Measurements from ENCODE around the gene HBG2.
"Not testable (repeated sequence)": the region's sequence is repeated elsewhere in the genome, so short reads cannot be mapped to it uniquely, and the experiment has no call there.

Gene HBG2

DNA sequence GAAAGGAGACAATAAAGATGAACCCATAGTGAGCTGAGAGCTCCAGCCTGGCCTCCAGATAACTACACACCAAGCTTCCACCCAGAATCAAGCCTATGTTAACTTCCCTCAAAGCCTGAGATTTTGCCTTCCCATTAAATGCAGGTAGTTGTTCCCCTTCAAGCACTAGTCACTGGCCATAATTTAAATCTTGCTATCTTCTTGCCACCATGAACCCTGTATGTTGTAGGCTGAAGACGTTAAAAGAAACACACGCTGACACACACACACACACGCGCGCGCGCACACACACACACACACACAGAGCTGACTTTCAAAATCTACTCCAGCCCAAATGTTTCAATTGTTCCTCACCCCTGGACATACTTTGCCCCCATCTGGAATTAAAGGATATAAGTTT lies 6.1 kb downstream of the HBG2 start:
- not testable (repeated sequence) for H3K27me3 Mint-ChIP-seq; DNase-seq; H3K36me3 Mint-ChIP-seq (ENCODE audit: low read depth); H3K4me1 Mint-ChIP-seq; H3K9me3 Mint-ChIP-seq; H3K27ac Mint-ChIP-seq; H3K4me3 Mint-ChIP-seq; ATAC-seq

DNA sequence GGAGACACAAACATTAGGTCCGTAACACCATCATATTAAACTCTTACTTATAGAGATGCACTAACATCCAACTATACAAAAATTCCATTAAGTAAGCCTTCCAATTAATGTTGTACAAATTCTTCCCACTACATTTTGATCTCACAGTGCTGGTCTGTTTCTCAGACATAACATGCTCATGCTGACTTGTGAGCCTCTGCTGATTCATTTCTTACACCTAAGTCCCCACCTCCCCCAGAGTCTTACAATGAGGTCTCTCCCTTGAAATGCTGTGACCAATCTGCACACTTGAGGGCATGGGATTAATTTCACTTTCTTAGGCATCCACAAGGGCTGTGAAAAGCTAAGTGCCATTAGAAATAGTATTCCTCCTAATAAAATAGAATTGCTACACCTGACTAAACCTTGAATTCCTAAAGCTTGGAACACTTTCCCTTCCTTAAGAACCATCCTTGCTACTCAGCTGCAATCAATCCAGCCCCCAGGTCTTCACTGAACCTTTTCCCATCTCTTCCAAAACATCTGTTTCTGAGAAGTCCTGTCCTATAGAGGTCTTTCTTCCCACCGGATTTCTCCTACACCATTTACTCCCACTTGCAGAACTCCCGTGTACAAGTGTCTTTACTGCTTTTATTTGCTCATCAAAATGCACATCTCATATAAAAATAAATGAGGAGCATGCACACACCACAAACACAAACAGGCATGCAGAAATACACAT lies 6.9 kb downstream of the HBG2 start:
- Mint-ChIP-seq H3K4me3 (no peak overlapping the region), H3K27ac (no peak overlapping the region), H3K9me3 (no peaks in the 10 kb centered on the region), H3K27me3 (peaks cover 3% of the 10 kb centered on the region), H3K4me1 (no peaks in the 10 kb centered on the region), H3K36me3 (ENCODE audit: low read depth) (no peaks in the 10 kb centered on the region)
- no peak for ATAC-seq
- DNase-seq = no peak

DNA sequence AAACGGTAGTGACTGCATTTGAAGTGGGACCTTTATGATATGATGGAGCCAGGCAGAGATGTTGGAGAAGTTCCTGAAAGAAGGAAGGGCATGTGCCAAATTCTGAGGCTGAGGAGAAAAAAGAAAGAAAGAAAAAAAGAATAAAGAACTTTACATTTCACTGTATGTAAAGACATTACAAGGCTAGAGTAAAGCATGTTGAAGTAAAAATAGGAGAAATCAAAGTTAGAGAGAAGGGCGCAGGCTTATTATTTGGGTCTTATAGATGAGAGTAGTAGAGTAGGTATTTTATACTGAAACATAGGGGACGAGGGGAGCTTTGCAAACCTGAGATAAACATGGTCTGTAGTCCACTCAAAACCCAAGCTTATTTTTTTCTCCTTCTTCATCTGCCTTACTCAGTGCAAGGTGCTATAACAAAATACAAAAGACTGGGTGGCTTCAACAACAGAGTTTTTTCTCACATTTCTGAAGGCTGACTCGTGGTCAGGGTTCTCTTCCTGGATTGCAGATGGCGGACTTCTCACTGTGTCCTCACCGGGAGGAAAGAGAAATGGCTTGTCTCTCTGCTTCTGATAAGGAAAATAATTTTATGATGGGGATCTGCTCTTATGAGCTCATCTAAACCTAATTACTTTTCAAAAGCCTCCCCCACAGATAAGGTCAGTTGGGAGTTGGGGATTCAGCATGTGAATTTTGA lies 7.7 kb downstream of the HBG2 start:
- H3K36me3 Mint-ChIP-seq (ENCODE audit: low read depth) = no peaks in the 10 kb centered on the region
- H3K4me1 Mint-ChIP-seq = no peaks in the 10 kb centered on the region
- H3K27ac Mint-ChIP-seq = no peak overlapping the region
- H3K27me3 Mint-ChIP-seq = peaks cover 3% of the 10 kb centered on the region
- H3K9me3 Mint-ChIP-seq = no peaks in the 10 kb centered on the region
- H3K4me3 Mint-ChIP-seq = no peak overlapping the region
- ATAC-seq (no peak), DNase-seq (no peak)

DNA sequence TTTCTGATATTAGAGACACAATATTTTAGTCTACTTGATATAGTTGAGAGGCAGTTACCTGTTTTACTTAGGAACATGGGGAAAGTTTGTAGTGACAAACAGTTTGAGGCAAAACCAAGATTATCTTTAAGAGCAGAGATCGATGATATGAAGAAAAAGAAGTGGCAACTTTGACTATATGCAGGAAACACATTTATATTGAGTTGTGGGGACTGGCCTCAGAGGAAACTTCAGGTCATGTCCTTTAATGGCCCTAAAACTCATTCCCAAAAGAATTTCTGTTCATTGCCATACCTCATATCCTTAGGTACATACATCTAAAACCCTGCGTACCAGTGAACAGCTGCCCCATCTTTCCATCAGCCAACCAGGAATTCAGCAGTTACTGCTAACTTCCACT lies 9.4 kb downstream of the HBG2 start:
- Mint-ChIP-seq H3K36me3 (ENCODE audit: low read depth) (no peaks in the 10 kb centered on the region), H3K4me3 (no peak overlapping the region), H3K27me3 (peaks cover 3% of the 10 kb centered on the region), H3K9me3 (no peaks in the 10 kb centered on the region), H3K27ac (no peak overlapping the region), H3K4me1 (no peaks in the 10 kb centered on the region)
- no peak for DNase-seq
- ATAC-seq = no peak

DNA sequence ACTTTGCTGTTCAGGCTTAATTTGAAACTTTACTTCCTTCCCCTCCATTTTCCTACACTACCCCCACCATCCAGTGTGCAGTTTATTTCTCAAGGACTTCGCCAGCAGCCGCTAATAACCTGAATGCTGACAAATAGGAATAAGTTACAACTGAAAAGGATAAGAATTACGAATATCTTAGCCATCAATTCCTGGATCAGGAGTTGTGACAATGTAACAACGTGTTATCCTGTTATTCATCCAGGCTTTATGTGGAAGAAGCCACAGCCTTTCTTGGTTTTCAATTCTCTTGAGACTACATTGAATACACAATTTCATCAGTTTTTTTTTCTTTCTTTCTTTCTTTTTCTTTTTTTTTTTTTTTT lies 10.8 kb downstream of the HBG2 start:
- H3K27me3 Mint-ChIP-seq = peaks cover 3% of the 10 kb centered on the region
- no peaks in the 10 kb centered on the region for H3K36me3 Mint-ChIP-seq (ENCODE audit: low read depth)
- H3K4me3 Mint-ChIP-seq = no peak overlapping the region
- H3K4me1 Mint-ChIP-seq = no peaks in the 10 kb centered on the region
- DNase-seq (no peak), ATAC-seq (no peak)
- no peaks in the 10 kb centered on the region for H3K9me3 Mint-ChIP-seq
- no peak overlapping the region for H3K27ac Mint-ChIP-seq

DNA sequence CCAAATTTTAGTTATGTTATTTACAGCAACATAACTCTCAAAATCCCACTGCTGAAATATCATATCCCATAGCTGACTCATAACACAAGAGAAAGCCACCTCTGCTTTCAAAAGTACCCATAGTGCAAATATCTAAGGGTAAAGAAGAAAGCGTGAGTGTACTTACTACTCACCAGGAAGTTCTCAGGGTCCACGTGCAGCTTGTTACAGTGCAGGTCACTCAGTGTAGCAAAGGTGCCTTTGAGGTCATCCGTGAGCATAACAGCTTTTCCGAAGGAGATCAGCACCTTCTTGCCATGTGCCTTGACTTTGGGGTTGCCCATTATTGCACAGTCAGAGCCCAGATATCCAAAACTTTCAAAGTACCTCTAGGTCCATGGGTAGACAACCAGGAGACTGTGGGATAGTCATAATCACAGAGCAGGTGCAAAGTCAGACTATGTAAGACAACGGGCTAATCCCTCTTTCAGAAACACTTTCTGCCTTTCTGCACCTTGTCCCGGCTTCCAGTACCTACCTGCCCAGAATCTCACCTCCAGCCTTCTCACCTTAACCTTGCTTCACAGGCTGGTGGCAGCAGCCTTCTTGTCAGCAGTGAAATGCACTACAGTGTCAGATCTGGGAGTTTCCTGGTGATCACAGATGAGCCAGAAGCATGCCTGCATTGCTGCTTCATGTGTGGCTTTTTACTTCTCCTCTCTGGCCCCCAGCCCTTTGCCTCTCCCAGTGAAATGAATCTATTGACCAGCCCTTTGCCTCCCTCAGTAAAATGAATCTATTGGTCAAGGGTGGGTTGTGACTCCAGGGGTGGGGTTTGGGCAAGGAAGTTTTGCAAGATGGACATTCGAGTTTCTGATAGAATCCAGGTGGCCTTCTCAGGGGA lies 11.4 kb downstream of the HBG2 start:
- Mint-ChIP-seq H3K27me3 (peaks cover 3% of the 10 kb centered on the region), H3K27ac (no peak overlapping the region), H3K36me3 (ENCODE audit: low read depth) (no peaks in the 10 kb centered on the region), H3K4me3 (no peak overlapping the region), H3K4me1 (no peaks in the 10 kb centered on the region), H3K9me3 (no peaks in the 10 kb centered on the region)
- ATAC-seq (no peak), DNase-seq (no peak)

DNA sequence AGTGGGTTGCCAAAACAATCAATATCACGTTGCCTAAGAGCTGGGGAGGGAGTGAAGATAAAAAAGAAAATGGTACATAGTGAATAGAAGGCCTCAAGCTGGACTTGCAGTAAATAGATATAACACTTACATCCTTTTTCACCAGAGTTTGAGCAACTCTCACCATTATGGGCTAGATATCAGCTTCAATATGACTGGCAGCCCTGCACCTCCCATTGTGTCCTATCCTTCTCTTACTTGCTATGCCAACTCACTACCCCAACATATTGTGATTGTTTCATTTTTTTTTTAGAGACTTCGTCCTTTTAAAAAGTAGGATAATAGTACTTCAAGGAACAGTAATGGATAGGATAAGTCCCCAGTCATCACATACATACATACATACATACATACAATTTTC lies 12.4 kb downstream of the HBG2 start:
- no peak overlapping the region for H3K27ac Mint-ChIP-seq
- H3K36me3 Mint-ChIP-seq (ENCODE audit: low read depth) = no peaks in the 10 kb centered on the region
- ATAC-seq = no peak
- H3K9me3 Mint-ChIP-seq = no peaks in the 10 kb centered on the region
- H3K27me3 Mint-ChIP-seq = peaks cover 3% of the 10 kb centered on the region
- DNase-seq = no peak
- H3K4me1 Mint-ChIP-seq = no peaks in the 10 kb centered on the region
- H3K4me3 Mint-ChIP-seq = no peak overlapping the region

DNA sequence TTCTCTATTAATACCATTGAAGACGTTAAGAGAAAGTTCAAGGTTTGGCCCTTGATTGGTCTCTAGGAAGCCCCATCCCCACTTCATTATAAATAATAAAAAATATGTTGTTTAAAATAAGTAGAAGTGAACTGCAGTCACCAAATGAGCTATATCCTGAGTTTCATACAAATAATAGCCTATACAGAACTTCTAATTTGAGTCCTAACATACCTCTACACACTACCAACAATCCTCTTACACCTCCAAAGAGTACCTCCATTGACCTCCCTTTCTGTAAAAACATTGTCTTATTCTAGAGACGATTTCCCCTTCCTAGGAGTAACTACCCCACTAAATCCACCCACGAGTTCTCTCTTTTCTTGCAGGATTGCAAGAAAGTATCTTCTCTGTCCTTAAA lies 13.1 kb downstream of the HBG2 start:
- no peaks in the 10 kb centered on the region for H3K9me3 Mint-ChIP-seq
- DNase-seq = no peak
- no peak for ATAC-seq
- no peak overlapping the region for H3K4me3 Mint-ChIP-seq
- H3K4me1 Mint-ChIP-seq = no peaks in the 10 kb centered on the region
- H3K27ac Mint-ChIP-seq = no peak overlapping the region
- H3K36me3 Mint-ChIP-seq (ENCODE audit: low read depth) = no peaks in the 10 kb centered on the region
- peaks cover 3% of the 10 kb centered on the region for H3K27me3 Mint-ChIP-seq

DNA sequence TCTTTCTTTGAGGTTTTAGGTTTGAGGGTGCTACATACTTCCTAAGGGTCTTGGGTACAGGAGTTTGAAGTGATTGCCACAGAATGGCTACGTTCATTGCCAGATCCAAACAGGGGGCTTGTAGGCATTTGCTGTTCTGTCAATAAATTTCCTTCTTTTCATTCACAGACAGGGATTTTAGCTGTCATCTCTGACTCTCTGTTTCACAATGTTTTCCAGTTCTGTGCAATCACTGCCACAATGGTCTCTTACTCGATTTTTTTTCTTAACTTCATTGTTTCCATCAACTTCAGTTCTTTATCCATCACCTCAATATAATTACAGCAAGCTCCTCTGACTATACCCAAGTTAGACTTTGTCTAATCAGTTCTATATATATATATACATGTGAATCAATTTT lies 14.1 kb downstream of the HBG2 start:
- H3K4me1 Mint-ChIP-seq = no peaks in the 10 kb centered on the region
- no peaks in the 10 kb centered on the region for H3K9me3 Mint-ChIP-seq
- no peak overlapping the region for H3K27ac Mint-ChIP-seq
- H3K36me3 Mint-ChIP-seq (ENCODE audit: low read depth) = no peaks in the 10 kb centered on the region
- no peak for DNase-seq
- ATAC-seq = no peak
- peaks cover 4% of the 10 kb centered on the region for H3K27me3 Mint-ChIP-seq
- H3K4me3 Mint-ChIP-seq = no peak overlapping the region

DNA sequence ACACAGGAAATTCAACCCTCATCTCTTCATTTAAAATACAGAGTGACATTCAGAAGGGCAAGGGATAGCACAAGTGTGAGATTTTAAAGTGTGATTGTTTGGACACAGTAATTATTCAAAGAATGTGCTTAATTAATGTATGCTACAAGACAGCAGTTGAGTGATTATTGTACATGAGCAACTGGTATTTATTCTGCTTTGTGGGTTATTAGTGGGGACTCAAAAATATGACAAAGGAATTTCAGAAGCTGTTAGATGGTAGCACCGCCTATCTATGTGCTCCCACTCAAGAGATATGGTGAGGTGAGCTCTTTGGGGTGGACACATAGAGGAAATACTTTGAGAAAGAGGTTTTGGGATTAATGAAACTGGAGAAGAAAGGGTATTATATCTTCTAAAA lies 14.5 kb downstream of the HBG2 start:
- Mint-ChIP-seq H3K4me1 (no peaks in the 10 kb centered on the region), H3K36me3 (ENCODE audit: low read depth) (no peaks in the 10 kb centered on the region), H3K4me3 (no peak overlapping the region), H3K9me3 (no peaks in the 10 kb centered on the region), H3K27me3 (peaks cover 7% of the 10 kb centered on the region), H3K27ac (no peak overlapping the region)
- ATAC-seq (no peak), DNase-seq (no peak)

DNA sequence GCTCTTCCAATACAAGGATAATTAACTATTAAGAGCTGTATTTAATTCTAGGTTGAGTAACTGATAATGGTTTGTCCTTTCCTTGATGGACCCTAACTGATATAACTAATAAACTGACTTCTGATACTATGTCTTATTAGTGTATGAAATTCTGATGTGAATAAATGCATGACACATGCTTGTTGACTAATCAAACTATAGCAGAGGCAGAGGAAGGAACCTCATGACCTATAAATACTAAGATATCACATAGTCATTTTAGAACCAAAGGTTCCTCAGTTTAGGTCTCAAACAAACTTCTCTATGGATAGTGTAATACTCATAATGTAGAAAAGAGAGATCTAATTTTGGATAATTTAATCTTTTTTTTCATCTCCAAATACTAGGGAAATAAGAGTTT lies 15.5 kb downstream of the HBG2 start:
- Mint-ChIP-seq H3K36me3 (ENCODE audit: low read depth) (no peaks in the 10 kb centered on the region), H3K27ac (no peak overlapping the region), H3K27me3 (peaks cover 4% of the 10 kb centered on the region), H3K4me3 (no peak overlapping the region), H3K9me3 (no peaks in the 10 kb centered on the region), H3K4me1 (no peaks in the 10 kb centered on the region)
- DNase-seq (no peak), ATAC-seq (no peak)

DNA sequence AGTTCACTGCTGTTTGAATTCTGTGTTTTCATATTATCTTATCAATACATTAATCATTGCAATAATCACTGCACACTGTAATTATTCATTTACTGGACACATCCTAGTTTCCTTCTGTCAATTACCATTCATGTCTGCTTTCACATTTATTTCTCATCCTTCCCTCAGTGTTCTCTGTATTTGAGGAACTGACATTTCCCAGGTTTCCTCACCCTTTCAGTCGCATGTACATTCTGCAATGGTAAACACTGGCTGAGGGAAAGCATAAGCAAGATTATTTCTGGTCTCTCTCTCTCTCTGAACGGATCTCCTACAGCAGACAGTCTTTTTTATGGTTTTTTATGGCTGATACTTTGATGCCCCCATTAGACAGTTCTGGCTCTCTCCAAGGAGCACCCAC lies 16.1 kb downstream of the HBG2 start:
- H3K4me1 Mint-ChIP-seq = no peaks in the 10 kb centered on the region
- no peak for ATAC-seq
- H3K4me3 Mint-ChIP-seq = no peak overlapping the region
- H3K36me3 Mint-ChIP-seq (ENCODE audit: low read depth) = no peaks in the 10 kb centered on the region
- no peak overlapping the region for H3K27ac Mint-ChIP-seq
- H3K9me3 Mint-ChIP-seq = no peaks in the 10 kb centered on the region
- H3K27me3 Mint-ChIP-seq = peaks cover 4% of the 10 kb centered on the region
- no peak for DNase-seq

DNA sequence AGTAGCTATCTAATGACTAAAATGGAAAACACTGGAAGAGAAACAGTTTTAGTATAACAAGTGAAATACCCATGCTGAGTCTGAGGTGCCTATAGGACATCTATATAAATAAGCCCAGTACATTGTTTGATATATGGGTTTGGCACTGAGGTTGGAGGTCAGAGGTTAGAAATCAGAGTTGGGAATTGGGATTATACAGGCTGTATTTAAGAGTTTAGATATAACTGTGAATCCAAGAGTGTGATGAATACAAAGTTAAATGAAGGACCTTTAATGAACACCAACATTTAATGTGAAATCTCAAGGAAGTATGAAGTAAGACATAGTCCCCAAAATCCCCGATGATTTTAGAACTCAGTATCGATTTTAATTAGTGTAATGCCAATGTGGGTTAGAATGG lies 17.2 kb downstream of the HBG2 start:
- H3K4me3 Mint-ChIP-seq = no peak overlapping the region

DNA sequence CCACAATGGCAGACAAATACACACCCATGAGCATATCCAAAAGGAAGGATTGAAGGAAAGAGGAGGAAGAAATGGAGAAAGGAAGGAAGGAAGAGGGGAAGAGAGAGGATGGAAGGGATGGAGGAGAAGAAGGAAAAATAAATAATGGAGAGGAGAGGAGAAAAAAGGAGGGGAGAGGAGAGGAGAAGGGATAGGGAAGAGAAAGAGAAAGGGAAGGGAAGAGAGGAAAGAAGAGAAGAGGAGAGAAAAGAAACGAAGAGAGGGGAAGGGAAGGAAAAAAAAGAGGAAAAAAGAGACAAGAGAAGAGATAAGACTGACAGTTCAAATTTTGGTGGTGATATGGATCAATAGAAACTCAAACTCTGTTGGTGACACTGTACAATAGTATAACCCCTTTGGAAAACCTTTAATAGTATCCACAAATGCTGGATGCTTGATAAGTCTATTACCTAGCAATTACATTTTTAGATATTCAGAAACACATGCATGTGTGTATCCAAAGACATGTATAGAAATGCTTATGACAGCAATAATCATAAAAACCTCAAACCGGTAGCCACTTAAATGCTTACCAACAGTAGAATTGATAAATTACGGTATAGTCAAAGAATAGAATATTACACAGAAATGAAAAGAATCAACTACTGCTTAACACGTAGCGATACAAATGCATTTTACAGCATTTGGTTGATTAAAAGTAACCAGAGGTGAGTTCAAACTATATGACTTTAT lies 19.1 kb downstream of the HBG2 start:
- no peak for ATAC-seq
- no peaks in the 10 kb centered on the region for H3K36me3 Mint-ChIP-seq (ENCODE audit: low read depth)
- no peaks in the 10 kb centered on the region for H3K4me1 Mint-ChIP-seq
- no peak overlapping the region for H3K27ac Mint-ChIP-seq
- no peak for DNase-seq
- no peak overlapping the region for H3K4me3 Mint-ChIP-seq
- H3K9me3 Mint-ChIP-seq = no peaks in the 10 kb centered on the region
- H3K27me3 Mint-ChIP-seq = peaks cover 4% of the 10 kb centered on the region

More for the DNA sequence above, 17.2 kb downstream of the HBG2 start:
- H3K4me1 Mint-ChIP-seq = no peaks in the 10 kb centered on the region
- no peak for ATAC-seq
- no peaks in the 10 kb centered on the region for H3K36me3 Mint-ChIP-seq (ENCODE audit: low read depth)
- DNase-seq = no peak
- H3K9me3 Mint-ChIP-seq = no peaks in the 10 kb centered on the region
- no peak overlapping the region for H3K27ac Mint-ChIP-seq
- peaks cover 4% of the 10 kb centered on the region for H3K27me3 Mint-ChIP-seq

All from activated naive CD8-positive, alpha-beta T cell treated with anti-CD3 and anti-CD28 coated beads, Interleukin-2, amount 50 U/mL, for 24 hours (primary cell).